AG04449 (cell line): ENCODE measurements around the gene VGLL4.

Experiments used
- CTCF ChIA-PET: fragments of 350-600 bp; formaldehyde crosslinking; extraction: SDS; loops from one replicate; lab custom pipeline; 2021; ENCODE audit warnings: antibody characterized with exemption; lab: Yijun Ruan, JAX
- POLR2A ChIA-PET: fragments of 400-600, 350-600 bp; formaldehyde crosslinking; extraction: SDS; loops from one replicate; lab custom pipeline; 2020; ENCODE audit warnings: antibody characterized with exemption, inconsistent platforms; lab: Yijun Ruan, JAX
- DNase-seq: peaks from one replicate; pipeline ENCODE4 v3.0.0-alpha.2; 2010; ENCODE audit warnings: low read depth, low spot score
- H3K4me3 ChIP-seq: 2 replicates; pipeline ENCODE4 v1.5.1; 2011; ENCODE audit warnings: low read depth, mild to moderate bottlenecking, control low read depth, low read length
- TF ChIP-seq, protein P1 (sequence below): IDR thresholded peaks from one replicate; pipeline ENCODE4 v1.5.1; 2011; ENCODE audit warnings: mild to moderate bottlenecking, moderate library complexity, low read length, control low read depth, inconsistent platforms; ENCODE audit not compliant: insufficient read depth; ENCODE audit errors: missing control alignments

VGLL4 gene

DNA sequence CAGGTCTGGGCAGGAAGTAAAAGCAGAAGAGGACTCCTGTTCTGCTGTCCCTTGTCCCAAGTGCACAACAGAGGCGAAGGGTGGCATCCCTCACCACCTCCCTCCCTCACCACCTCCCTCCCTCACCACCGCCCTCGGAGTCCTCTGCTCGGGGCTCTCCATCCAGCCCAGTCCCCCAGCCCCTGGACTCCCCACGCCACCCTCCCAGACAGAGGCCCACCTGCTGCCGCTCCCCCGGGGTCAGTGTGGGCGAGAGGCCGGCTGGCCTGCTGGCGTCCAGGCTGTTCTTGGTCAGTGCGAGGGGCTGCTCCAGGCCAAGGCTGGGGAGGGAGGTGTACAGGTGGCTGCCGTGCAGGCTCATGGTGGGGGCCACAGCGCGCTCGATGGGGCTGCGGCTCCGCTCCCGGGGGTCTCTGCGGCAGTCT, 79.1 kb downstream of the VGLL4 start:
- DNase-seq = no peak
- TF ChIP-seq, protein P1, sequence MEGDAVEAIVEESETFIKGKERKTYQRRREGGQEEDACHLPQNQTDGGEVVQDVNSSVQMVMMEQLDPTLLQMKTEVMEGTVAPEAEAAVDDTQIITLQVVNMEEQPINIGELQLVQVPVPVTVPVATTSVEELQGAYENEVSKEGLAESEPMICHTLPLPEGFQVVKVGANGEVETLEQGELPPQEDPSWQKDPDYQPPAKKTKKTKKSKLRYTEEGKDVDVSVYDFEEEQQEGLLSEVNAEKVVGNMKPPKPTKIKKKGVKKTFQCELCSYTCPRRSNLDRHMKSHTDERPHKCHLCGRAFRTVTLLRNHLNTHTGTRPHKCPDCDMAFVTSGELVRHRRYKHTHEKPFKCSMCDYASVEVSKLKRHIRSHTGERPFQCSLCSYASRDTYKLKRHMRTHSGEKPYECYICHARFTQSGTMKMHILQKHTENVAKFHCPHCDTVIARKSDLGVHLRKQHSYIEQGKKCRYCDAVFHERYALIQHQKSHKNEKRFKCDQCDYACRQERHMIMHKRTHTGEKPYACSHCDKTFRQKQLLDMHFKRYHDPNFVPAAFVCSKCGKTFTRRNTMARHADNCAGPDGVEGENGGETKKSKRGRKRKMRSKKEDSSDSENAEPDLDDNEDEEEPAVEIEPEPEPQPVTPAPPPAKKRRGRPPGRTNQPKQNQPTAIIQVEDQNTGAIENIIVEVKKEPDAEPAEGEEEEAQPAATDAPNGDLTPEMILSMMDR = no peak
- no peak overlapping the region for H3K4me3 ChIP-seq
- ChIA-PET POLR2A (no interaction called here), CTCF (interaction anchor here (1.2 to 4.1 kb wide), 3 partner anchors 73 to 185 kb away, joined by 4 to 19 read pairs (median 5); no protein-coding TSS in a partner anchor)

DNA sequence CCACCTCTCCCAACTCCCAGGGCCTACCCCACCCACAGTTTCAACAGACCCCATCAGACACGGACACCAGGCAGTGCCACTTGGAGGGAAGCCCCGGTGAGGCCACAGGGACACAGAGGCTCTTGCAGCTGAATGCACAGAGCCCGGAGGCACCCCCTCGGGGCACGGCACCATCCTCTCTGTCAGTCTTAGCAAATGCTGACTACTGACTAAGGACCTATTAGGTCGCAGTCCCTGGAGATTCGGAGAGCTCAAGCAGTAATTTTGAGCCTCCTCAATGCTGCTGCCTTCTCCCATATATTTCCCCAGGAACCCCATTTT, 79.9 kb downstream of the VGLL4 start:
- TF ChIP-seq, protein P1 = no peak
- no peak for DNase-seq
- CTCF ChIA-PET = interaction anchor here (1.4 to 4.1 kb wide), 3 partner anchors 88 to 272 kb away, joined by 4 to 19 read pairs (median 5); no protein-coding TSS in a partner anchor
- POLR2A ChIA-PET = no interaction called here
- H3K4me3 ChIP-seq = no peak overlapping the region

DNA sequence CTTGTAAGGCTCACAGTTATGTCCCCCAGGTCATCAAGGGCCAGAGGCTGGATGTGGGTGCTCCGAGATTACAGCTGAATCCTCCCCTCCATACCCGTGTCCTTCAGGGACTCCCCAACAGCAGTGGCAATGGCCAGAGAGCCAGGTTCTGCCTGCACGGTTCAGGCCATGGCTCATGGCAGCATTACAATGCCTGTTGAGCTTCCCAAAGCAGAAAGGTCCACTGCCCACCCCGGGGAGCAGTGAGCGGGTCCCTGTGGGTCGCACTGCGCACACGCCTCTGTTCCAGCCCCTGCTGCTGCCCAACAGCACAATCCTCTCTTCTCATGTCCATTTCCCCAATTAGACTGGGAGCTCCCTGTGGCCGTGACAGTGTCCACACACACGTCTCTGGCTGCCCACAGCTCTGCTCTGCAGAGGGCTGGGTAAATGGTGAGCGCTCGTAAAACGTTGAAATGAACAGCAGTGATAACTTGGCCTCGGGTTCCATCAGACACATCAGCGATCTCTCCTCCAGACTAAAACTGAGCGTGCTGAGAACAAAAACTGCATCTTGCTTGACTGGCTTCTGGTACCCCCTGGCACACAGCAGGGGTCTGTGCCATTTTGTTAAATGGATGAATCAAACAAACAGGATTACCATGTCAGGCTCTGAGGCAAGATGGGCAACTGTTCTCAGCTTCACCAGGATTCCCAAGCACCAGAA, 80.4 kb downstream of the VGLL4 start:
- ChIA-PET CTCF (interaction anchor here (1.4 to 4.1 kb wide), 3 partner anchors 88 to 272 kb away, joined by 4 to 19 read pairs (median 5); no protein-coding TSS in a partner anchor), POLR2A (no interaction called here)
- H3K4me3 ChIP-seq = no peak overlapping the region
- TF ChIP-seq, protein P1 = no peak
- DNase-seq = no peak

DNA sequence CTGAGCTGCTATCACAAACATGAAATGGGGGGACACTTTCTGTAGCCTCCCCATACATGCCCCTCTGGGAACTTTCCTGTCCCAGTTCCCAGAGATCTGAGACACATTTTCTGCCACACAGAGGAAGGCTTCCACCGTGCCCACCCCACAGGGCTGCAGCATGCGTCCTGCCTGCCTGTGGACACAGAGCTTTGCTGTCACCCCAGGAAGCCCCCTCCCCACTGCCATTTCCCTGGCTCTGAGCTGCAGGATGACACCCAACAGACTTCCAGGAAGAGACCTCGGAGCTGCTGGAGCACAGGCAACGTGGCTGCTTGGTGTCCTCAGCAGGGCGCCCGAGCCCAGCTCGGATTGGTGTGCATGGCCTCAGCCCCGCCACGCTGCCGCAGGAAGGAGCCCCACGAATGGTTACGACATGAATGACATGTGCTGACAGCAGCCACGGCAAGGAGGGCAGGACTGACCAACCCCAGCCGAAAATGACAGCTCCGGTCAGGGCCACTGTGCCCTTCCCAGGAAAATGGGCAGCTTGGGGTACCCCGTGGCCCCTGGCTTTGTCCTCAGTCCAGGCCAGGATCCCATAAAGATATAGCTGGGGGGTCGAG, 81.3 kb downstream of the VGLL4 start:
- ChIA-PET CTCF (interaction anchor here (1.4 to 4.1 kb wide), 3 partner anchors 9 to 273 kb away, joined by 3 to 19 read pairs (median 5); no protein-coding TSS in a partner anchor), POLR2A (no interaction called here)
- DNase-seq = no peak
- H3K4me3 ChIP-seq = no peak overlapping the region
- TF ChIP-seq, protein P1 = no peak

DNA sequence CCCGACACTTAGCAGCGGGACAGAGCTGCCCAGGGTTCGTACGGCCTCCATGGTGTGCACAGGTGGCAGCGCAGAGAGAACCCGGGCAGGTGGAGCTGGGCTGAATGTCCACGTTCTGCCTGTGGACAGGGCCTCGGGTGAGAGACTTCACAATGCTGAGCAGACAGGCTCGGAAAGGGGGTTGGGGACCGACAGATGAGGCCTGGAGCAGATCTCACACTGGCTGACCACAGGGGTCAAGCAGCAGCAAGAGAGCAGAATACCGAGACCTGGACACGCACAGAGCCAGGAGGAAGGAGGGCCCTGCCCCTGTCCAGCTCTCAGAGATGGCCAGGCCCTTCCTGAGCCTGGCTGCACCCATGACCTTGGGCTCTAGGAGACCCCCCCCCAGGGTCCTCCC, 83.0 kb downstream of the VGLL4 start:
- TF ChIP-seq, protein P1 = no peak
- DNase-seq = no peak
- ChIA-PET POLR2A (no interaction called here), CTCF (interaction anchor here (1.4 to 4.1 kb wide), 2 partner anchors 90 to 180 kb away, joined by 5 to 19 read pairs; no protein-coding TSS in a partner anchor)
- no peak overlapping the region for H3K4me3 ChIP-seq
